PC-3 (cell line): ENCODE measurements around the gene TNFSF13. TPM values are rescaled to one million over a fixed set of nuclear protein-coding genes. Genes with fewer than 3 reads are reported as not detected.

Experiments used
- ATAC-seq: fragments of 200-7000 bp; cut with Tn5 transposase; 2 replicates; pipeline ENCODE4 v1.9.1; 2020; ENCODE audit warnings: mild to moderate bottlenecking, moderate library complexity
- BruUV-seq: library from RNA; stranded (reverse); fragments of 400-500 nt; replicated peaks from 2 replicates; lab custom pipeline; 2021; lab: Mats Ljungman, UMichigan
- CTCF ChIA-PET: fragments of 300-600 bp; sonication (Branson Sonifier 250); formaldehyde crosslinking; loops from one replicate; lab custom pipeline; 2022; ENCODE audit warnings: antibody characterized with exemption; lab: Charles Lee
- POLR2A ChIA-PET: fragments of 300-600 bp; sonication (Branson Sonifier 250); formaldehyde crosslinking; loops from one replicate; lab custom pipeline; 2022; ENCODE audit warnings: antibody characterized with exemption; ENCODE audit not compliant: unreplicated experiment; lab: Charles Lee
- DNase-seq: peaks from one replicate; pipeline ENCODE4 v3.0.0-alpha.2; 2015
- H2AFZ ChIP-seq: fragments of 300-600 bp; sonication (generic); 2 replicates; pipeline ENCODE4 v1.6.0; 2016; ENCODE audit warnings: antibody characterized with exemption, low read length
- H3F3A ChIP-seq: fragments of 300-600 bp; sonication (generic); one replicate; pipeline ENCODE4 v1.6.0; 2017; ENCODE audit warnings: antibody characterized with exemption, low read length, control low read depth, mild to moderate bottlenecking; ENCODE audit not compliant: unreplicated experiment
- H3K27ac ChIP-seq: fragments of 300-600 bp; sonication (generic); 2 replicates; pipeline ENCODE4 v1.5.1; 2016; ENCODE audit warnings: mild to moderate bottlenecking, low read length
- H3K27me3 ChIP-seq: fragments of 300-600 bp; sonication (generic); 2 replicates; pipeline ENCODE4 v1.6.1; 2016; ENCODE audit warnings: low read length, mixed read lengths
- H3K36me3 ChIP-seq: fragments of 300-600 bp; sonication (generic); 2 replicates; pipeline ENCODE4 v1.6.1; 2016; ENCODE audit warnings: low read depth, mixed run types, low read length, mixed read lengths
- H3K4me1 ChIP-seq: fragments of 300-600 bp; sonication (generic); 2 replicates; pipeline ENCODE4 v1.5.1; 2016; ENCODE audit warnings: low read length; ENCODE audit not compliant: insufficient read depth
- H3K4me2 ChIP-seq: fragments of 300-600 bp; sonication (generic); 2 replicates; pipeline ENCODE4 v1.6.0; 2016; ENCODE audit warnings: low read length
- H3K4me3 ChIP-seq: fragments of 300-600 bp; sonication (generic); 2 replicates; pipeline ENCODE4 v1.5.1; 2016; ENCODE audit warnings: mild to moderate bottlenecking, low read length, mixed read lengths
- H3K79me2 ChIP-seq: fragments of 300-600 bp; sonication (generic); 2 replicates; pipeline ENCODE4 v1.6.1; 2017; ENCODE audit warnings: low read length, mixed read lengths
- H3K9ac ChIP-seq: fragments of 300-600 bp; sonication (generic); 2 replicates; pipeline ENCODE4 v1.6.0; 2016; ENCODE audit warnings: mild to moderate bottlenecking, low read length
- H3K9me2 ChIP-seq: fragments of 300-600 bp; sonication (generic); replicated peaks from 2 replicates; pipeline ENCODE4 v1.6.1; 2016; ENCODE audit warnings: mixed run types, low read length, mixed read lengths
- H3K9me3 ChIP-seq: fragments of 300-600 bp; sonication (generic); 2 replicates; pipeline ENCODE4 v1.6.1; 2016; ENCODE audit warnings: low read length, mixed read lengths
- H4K20me1 ChIP-seq: fragments of 300-600 bp; sonication (generic); 2 replicates; pipeline ENCODE4 v1.6.1; 2016; ENCODE audit warnings: low read length, mixed read lengths
- CTCF ChIP-seq: fragments of 300-600 bp; sonication (generic); conservative IDR thresholded peaks from 2 replicates; pipeline ENCODE4 v1.5.1; 2017; ENCODE audit warnings: antibody characterized with exemption, low read depth, mild to moderate bottlenecking, low read length
- EZH2 ChIP-seq: fragments of 300-600 bp; sonication (generic); IDR thresholded peaks from one replicate; pipeline ENCODE4 v1.6.1; 2017; ENCODE audit warnings: antibody characterized with exemption, mild to moderate bottlenecking, low read length; ENCODE audit not compliant: unreplicated experiment
- EZH2phosphoT487 ChIP-seq: fragments of 300-600 bp; sonication (generic); IDR thresholded peaks from 2 replicates; pipeline ENCODE4 v1.6.1; 2018; ENCODE audit warnings: mild to moderate bottlenecking, antibody characterized with exemption, low read length, borderline replicate concordance
- intact Hi-C: fragments of 100-400 bp; cut with micrococcal nuclease; formaldehyde crosslinking; loops from 2 replicates; pipeline ENCODE4 v1.9.0; 2023
- total RNA-seq: library from RNA; depleted of rRNA; stranded (reverse); fragments of >200 nt; gene quantifications from 2 replicates; pipeline ENCODE4 v1.2.3, GENCODE V29; 2014

TNFSF13 gene
- total RNA-seq, 1 experiment from 2014 or later: 3.6 TPM

GRCh38 chr17:7530023-7530900 lies 28.3 kb upstream of the TNFSF13 start:
- H3K9me3 ChIP-seq: no peaks in the 10 kb centered on the region
- H4K20me1 ChIP-seq: no peaks in the 10 kb centered on the region
- DNase-seq (no peak), ATAC-seq (no peak)
- no peaks in the 10 kb centered on the region for H3K36me3 ChIP-seq
- H3K27ac ChIP-seq: no peak overlapping the region
- H3K4me3 ChIP-seq: no peak overlapping the region
- no TSS peak for BruUV-seq
- POLR2A ChIA-PET: no interaction called here
- no peaks in the 10 kb centered on the region for H3K9me2 ChIP-seq
- H3K4me2 ChIP-seq: no peak overlapping the region
- H3K79me2 ChIP-seq: no peaks in the 10 kb centered on the region
- intact Hi-C loops: no loop called here
- TF ChIP-seq CTCF (no peak), EZH2phosphoT487 (no peak), EZH2 (no peak)
- H3F3A ChIP-seq: no peaks in the 10 kb centered on the region
- H3K4me1 ChIP-seq: no peaks in the 10 kb centered on the region
- H3K27me3 ChIP-seq: no peaks in the 10 kb centered on the region
- CTCF ChIA-PET: no interaction called here
- H3K9ac ChIP-seq: no peak overlapping the region
- H2AFZ ChIP-seq: no peak overlapping the region

GRCh38 chr17:7538050-7538449 lies 20.5 kb upstream of the TNFSF13 start:
- no TSS peak for BruUV-seq
- H3K36me3 ChIP-seq: no peaks in the 10 kb centered on the region
- no peaks in the 10 kb centered on the region for H3K9me3 ChIP-seq
- DNase-seq (no peak), ATAC-seq (no peak)
- POLR2A ChIA-PET: no interaction called here
- no peaks in the 10 kb centered on the region for H3K9me2 ChIP-seq
- no peak overlapping the region for H3K4me3 ChIP-seq
- H3K27me3 ChIP-seq: no peaks in the 10 kb centered on the region
- no peaks in the 10 kb centered on the region for H4K20me1 ChIP-seq
- H3K27ac ChIP-seq: no peak overlapping the region
- no peak overlapping the region for H2AFZ ChIP-seq
- H3F3A ChIP-seq: no peaks in the 10 kb centered on the region
- no peak overlapping the region for H3K4me2 ChIP-seq
- intact Hi-C loops: no loop called here
- CTCF ChIA-PET: no interaction called here
- H3K79me2 ChIP-seq: no peaks in the 10 kb centered on the region
- no peak overlapping the region for H3K9ac ChIP-seq
- TF ChIP-seq CTCF: no peak
- H3K4me1 ChIP-seq: no peaks in the 10 kb centered on the region

- ATAC-seq (no peak), DNase-seq (no peak)
- BruUV-seq: no TSS peak
- intact Hi-C loops: no loop called here
- no peak overlapping the region for H3K9ac ChIP-seq
- no peaks in the 10 kb centered on the region for H3K4me1 ChIP-seq
- H2AFZ ChIP-seq: no peak overlapping the region
- H4K20me1 ChIP-seq: no peaks in the 10 kb centered on the region
- no peak for TF ChIP-seq EZH2
- no peak for TF ChIP-seq EZH2phosphoT487
- no peak for TF ChIP-seq CTCF
- no peaks in the 10 kb centered on the region for H3K9me2 ChIP-seq
- H3K27ac ChIP-seq: no peak overlapping the region
- H3K9me3 ChIP-seq: no peaks in the 10 kb centered on the region
- H3K27me3 ChIP-seq: no peaks in the 10 kb centered on the region
- no peak overlapping the region for H3K4me3 ChIP-seq
- H3F3A ChIP-seq: no peaks in the 10 kb centered on the region
- no peaks in the 10 kb centered on the region for H3K79me2 ChIP-seq
- no peaks in the 10 kb centered on the region for H3K36me3 ChIP-seq
- ChIA-PET POLR2A (no interaction called here), CTCF (interaction anchor here (0.6 kb wide), 1 partner anchor 17 kb away, joined by 8 read pairs; no protein-coding TSS in a partner anchor)
- H3K4me2 ChIP-seq: no peak overlapping the region
Observed at GRCh38 chr17:7538891-7539545, 19.5 kb upstream of the TNFSF13 start.
